ENCODE data around the gene AARS1.
"Not testable (repeated sequence)": the region's sequence is repeated elsewhere in the genome, so short reads cannot be mapped to it uniquely, and the experiment has no call there.

Gene AARS1

DNA sequence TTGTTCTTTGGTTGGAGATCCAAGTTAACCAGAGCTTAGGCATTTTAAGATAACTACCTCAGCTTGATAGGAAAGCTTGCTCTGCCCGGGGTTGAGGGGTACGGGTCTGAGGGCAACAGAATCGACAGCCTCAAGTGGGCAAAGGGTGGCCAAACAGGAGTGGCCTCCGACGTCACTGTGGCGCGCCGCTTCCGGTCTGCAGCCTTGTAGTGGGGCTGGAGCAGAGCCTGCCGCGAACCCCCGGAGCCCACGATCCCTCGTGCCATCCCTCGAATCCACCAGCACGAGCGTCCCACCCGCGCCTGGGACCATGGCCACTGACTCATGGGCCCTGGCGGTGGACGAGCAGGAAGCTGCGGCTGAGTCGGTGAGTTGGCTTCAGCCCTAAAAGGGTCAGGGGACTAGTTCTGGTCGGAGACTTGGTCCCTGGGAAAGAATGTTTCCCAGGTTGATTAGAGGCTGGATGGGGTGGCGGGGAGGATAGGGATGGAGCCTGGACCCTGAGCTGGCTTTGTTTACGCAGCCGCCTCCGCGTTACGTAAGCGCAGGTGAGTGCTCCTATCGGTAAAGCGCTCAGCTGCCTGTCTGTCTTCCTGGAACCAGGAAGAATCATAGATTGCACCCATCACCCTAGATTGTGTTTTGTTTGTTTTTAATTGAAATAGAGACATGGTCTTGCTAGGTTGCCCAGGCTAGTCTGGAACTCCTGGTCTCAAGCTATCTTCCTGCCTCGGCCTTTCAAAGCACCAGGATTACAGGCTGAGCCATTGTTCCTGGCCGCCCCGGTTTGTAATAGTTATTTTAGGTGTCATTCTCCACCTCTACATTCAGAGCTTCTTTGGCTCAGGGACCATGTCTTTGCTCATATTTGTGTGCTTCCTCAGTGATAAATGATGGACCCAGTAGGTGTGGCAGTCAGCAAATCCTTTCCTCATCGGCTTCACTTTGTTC lies 10.0 kb upstream of the AARS1 start, which contains the start of gene DDX19B:
DDX19B (plus strand) TSS at position 199 of the 951 bp plus-strand sequence; CDS start at position 311, 112 bp downstream.
- peaks cover 3% of the 10 kb centered on the region for H3K4me1 ChIP-seq (ENCODE audit: insufficient read depth, low read length)
- H3K36me3 ChIP-seq (ENCODE audit: insufficient read depth, low read length) = peaks cover 4% of the 10 kb centered on the region
- peak within 1 kb of the TSS; percentile 67 for H2AFZ ChIP-seq (ENCODE audit: low read depth, low read length)
- H3K9me3 ChIP-seq (ENCODE audit: low read length) = peaks cover 5% of the 10 kb centered on the region
- H3K27me3 ChIP-seq (ENCODE audit: insufficient read depth, low read length) = no peaks in the 10 kb centered on the region
- peak within 1 kb of the TSS; percentile 84 for H3K4me3 ChIP-seq (ENCODE audit: low read length)

GRCh38 chr16:70295634-70296033 lies 6.3 kb upstream of the AARS1 start:
- Histone ChIP-seq H3K36me3 (ENCODE audit: insufficient read depth, low read length) (no peaks in the 10 kb centered on the region), H3K4me1 (ENCODE audit: insufficient read depth, low read length) (peaks cover 3% of the 10 kb centered on the region), H3K9me3 (ENCODE audit: low read length) (no peaks in the 10 kb centered on the region), H2AFZ (ENCODE audit: low read depth, low read length) (no peak overlapping the region), H3K4me3 (ENCODE audit: low read length) (no peak overlapping the region), H3K27me3 (ENCODE audit: insufficient read depth, low read length) (no peaks in the 10 kb centered on the region)

DNA sequence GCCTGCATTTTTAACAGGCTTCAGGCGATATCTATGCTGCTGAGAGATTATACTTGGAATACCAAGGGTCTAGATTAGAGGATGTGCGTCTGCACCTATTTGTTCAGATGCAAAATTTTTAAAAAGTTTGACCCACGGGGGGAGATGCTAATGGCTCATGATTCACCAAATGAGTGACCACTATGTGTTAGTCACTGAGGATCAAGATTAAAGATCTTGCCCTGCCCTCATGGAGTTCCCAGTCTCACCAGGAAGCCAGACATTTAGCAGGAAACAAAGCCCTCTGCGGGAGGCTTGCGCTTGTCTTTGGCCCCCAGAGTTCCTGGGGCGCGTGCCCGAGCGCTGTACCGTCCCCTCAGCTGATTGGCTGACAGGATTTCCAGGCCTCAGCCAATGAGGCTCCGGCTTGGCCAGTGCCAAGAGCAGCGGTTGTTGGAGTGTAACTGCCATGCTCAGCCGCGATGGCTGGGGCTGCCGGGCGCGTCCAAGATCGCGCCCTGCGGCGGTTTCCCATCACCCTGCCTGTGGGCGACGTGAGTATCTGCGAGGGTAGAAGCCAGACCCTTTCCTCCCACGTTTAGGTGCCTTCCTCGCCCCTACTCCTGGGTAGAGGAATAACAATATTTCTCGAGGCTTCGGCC lies 5.2 kb upstream of the AARS1 start:
- H2AFZ ChIP-seq (ENCODE audit: low read depth, low read length) = no peak overlapping the region
- peaks cover 7% of the 10 kb centered on the region for H3K4me1 ChIP-seq (ENCODE audit: insufficient read depth, low read length)
- H3K9me3 ChIP-seq (ENCODE audit: low read length) = no peaks in the 10 kb centered on the region
- H3K4me3 ChIP-seq (ENCODE audit: low read length) = no peak overlapping the region
- no peaks in the 10 kb centered on the region for H3K36me3 ChIP-seq (ENCODE audit: insufficient read depth, low read length)
- H3K27me3 ChIP-seq (ENCODE audit: insufficient read depth, low read length) = no peaks in the 10 kb centered on the region

- not testable (repeated sequence) for H3K4me1 ChIP-seq (ENCODE audit: insufficient read depth, low read length); H3K36me3 ChIP-seq (ENCODE audit: insufficient read depth, low read length); H3K4me3 ChIP-seq (ENCODE audit: low read length); H3K27me3 ChIP-seq (ENCODE audit: insufficient read depth, low read length); H2AFZ ChIP-seq (ENCODE audit: low read depth, low read length); H3K9me3 ChIP-seq (ENCODE audit: low read length)
These were observed 2.8 kb upstream of the AARS1 start for GRCh38 chr16:70292148-70292547.

GRCh38 chr16:70290949-70291519 lies 1.7 kb upstream of the AARS1 start:
- Histone ChIP-seq H3K27me3 (ENCODE audit: insufficient read depth, low read length) (no peaks in the 10 kb centered on the region), H3K4me3 (ENCODE audit: low read length) (no peak overlapping the region), H3K36me3 (ENCODE audit: insufficient read depth, low read length) (no peaks in the 10 kb centered on the region)

DNA sequence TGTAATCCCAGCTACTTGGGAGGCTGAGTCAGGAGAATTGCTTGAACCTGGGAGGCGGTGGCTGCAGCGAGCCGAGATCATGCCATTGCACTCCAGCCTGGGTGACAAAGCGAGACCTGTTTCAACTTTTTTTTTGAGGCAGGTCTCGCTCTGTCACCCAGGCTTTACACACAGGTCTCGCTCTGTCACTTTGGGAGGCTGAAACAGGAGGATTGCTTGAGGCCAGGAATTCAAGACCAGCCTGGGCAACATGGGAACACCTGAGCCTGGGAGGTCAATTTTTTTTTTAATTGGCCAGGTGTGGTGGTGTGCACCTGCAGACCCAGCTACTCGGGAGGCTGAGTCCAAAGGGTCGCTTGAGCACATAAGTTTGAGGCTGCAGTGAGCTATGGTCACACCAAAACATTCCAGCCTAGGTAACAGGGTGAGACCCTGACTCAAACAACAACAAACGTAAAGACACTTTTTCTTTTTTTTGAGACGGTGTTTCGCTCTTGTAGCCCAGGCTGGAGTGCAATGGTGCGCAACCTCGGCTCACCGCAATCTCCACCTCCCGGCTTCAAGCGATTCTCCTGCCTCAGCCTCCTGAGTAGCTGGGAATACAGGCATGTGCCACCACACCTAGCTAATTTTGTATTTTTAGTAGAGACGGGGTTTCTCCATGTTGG lies 1.9 kb downstream of the AARS1 start:
- H3K27me3 ChIP-seq (ENCODE audit: insufficient read depth, low read length); H2AFZ ChIP-seq (ENCODE audit: low read depth, low read length); H3K9me3 ChIP-seq (ENCODE audit: low read length); H3K4me1 ChIP-seq (ENCODE audit: insufficient read depth, low read length): not testable (repeated sequence)
- Histone ChIP-seq H3K36me3 (ENCODE audit: insufficient read depth, low read length) (peaks cover 24% of the 10 kb centered on the region), H3K4me3 (ENCODE audit: low read length) (peak overlapping the region; percentile 98)

More at GRCh38 chr16:70290949-70291519, 1.7 kb upstream of the AARS1 start:
- Histone ChIP-seq H3K4me1 (ENCODE audit: insufficient read depth, low read length) (peaks cover 5% of the 10 kb centered on the region), H3K9me3 (ENCODE audit: low read length) (no peaks in the 10 kb centered on the region), H2AFZ (ENCODE audit: low read depth, low read length) (no peak overlapping the region)

DNA sequence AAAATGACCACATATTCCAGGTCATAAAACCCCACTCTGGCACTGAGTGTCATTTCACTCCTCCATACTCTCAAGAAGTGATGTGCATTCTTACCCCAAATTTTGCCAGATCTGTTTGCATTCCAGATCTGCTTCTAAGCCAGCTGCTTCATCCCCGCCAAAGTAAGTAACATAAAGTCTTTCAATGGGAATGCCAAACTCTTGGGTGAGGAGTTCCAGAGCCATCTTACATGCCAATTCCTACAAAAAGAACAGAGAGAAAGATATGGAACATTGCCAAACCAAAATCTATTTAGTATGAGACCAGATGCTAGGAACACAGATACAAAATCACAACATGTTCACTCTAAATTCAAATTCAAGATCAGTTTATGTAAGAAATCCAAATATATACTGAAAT lies 12.9 kb downstream of the AARS1 start:
- Histone ChIP-seq H3K27me3 (ENCODE audit: insufficient read depth, low read length) (no peaks in the 10 kb centered on the region), H3K4me1 (ENCODE audit: insufficient read depth, low read length) (no peaks in the 10 kb centered on the region), H3K4me3 (ENCODE audit: low read length) (no peak overlapping the region), H2AFZ (ENCODE audit: low read depth, low read length) (no peak overlapping the region), H3K9me3 (ENCODE audit: low read length) (no peaks in the 10 kb centered on the region), H3K36me3 (ENCODE audit: insufficient read depth, low read length) (peaks cover 66% of the 10 kb centered on the region)

- Histone ChIP-seq H3K27me3 (ENCODE audit: insufficient read depth, low read length) (no peaks in the 10 kb centered on the region), H3K36me3 (ENCODE audit: insufficient read depth, low read length) (peaks cover 67% of the 10 kb centered on the region), H3K4me1 (ENCODE audit: insufficient read depth, low read length) (no peaks in the 10 kb centered on the region), H2AFZ (ENCODE audit: low read depth, low read length) (no peak overlapping the region), H3K4me3 (ENCODE audit: low read length) (no peak overlapping the region), H3K9me3 (ENCODE audit: low read length) (no peaks in the 10 kb centered on the region)
These were observed 17.6 kb downstream of the AARS1 start for GRCh38 chr16:70271696-70272095.

- H2AFZ ChIP-seq (ENCODE audit: low read depth, low read length) = no peak overlapping the region
- H3K4me3 ChIP-seq (ENCODE audit: low read length) = no peak overlapping the region
- H3K27me3 ChIP-seq (ENCODE audit: insufficient read depth, low read length) = no peaks in the 10 kb centered on the region
- no peaks in the 10 kb centered on the region for H3K4me1 ChIP-seq (ENCODE audit: insufficient read depth, low read length)
- H3K9me3 ChIP-seq (ENCODE audit: low read length) = no peaks in the 10 kb centered on the region
- H3K36me3 ChIP-seq (ENCODE audit: insufficient read depth, low read length) = peaks cover 71% of the 10 kb centered on the region
These were observed 19.1 kb downstream of the AARS1 start for GRCh38 chr16:70270176-70270575.

- Histone ChIP-seq H3K4me1 (ENCODE audit: insufficient read depth, low read length) (no peaks in the 10 kb centered on the region), H3K27me3 (ENCODE audit: insufficient read depth, low read length) (no peaks in the 10 kb centered on the region), H3K9me3 (ENCODE audit: low read length) (no peaks in the 10 kb centered on the region), H2AFZ (ENCODE audit: low read depth, low read length) (no peak overlapping the region), H3K4me3 (ENCODE audit: low read length) (no peak overlapping the region), H3K36me3 (ENCODE audit: insufficient read depth, low read length) (peaks cover 74% of the 10 kb centered on the region)
These were observed 19.8 kb downstream of the AARS1 start for GRCh38 chr16:70269471-70269870.

DNA sequence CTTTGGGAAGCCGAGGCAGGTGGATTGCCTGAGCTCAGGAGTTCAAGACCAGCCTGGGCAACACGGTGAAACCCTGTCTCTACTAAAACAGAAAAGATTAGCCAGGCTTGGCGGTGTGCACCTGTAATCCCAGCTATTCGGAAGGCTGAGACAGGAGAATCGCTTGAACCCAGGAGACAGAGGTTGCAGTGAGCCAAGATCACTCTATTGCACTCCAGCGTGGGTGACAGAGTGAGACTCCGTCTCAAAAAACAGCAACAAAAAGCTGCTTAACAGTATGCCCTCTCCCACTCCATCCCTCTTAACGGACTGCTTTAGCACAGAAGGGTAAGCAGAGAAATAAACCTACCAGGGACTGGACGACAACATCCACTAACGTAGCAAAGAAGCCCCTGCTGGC lies 21.4 kb downstream of the AARS1 start:
- not testable (repeated sequence) for H3K9me3 ChIP-seq (ENCODE audit: low read length); H2AFZ ChIP-seq (ENCODE audit: low read depth, low read length); H3K27me3 ChIP-seq (ENCODE audit: insufficient read depth, low read length); H3K4me1 ChIP-seq (ENCODE audit: insufficient read depth, low read length); H3K4me3 ChIP-seq (ENCODE audit: low read length)
- peaks cover 83% of the 10 kb centered on the region for H3K36me3 ChIP-seq (ENCODE audit: insufficient read depth, low read length)

- peaks cover 84% of the 10 kb centered on the region for H3K36me3 ChIP-seq (ENCODE audit: insufficient read depth, low read length)
- no peak overlapping the region for H2AFZ ChIP-seq (ENCODE audit: low read depth, low read length)
- H3K4me3 ChIP-seq (ENCODE audit: low read length) = no peak overlapping the region
- no peaks in the 10 kb centered on the region for H3K27me3 ChIP-seq (ENCODE audit: insufficient read depth, low read length)
- no peaks in the 10 kb centered on the region for H3K9me3 ChIP-seq (ENCODE audit: low read length)
- no peaks in the 10 kb centered on the region for H3K4me1 ChIP-seq (ENCODE audit: insufficient read depth, low read length)
These were observed 21.8 kb downstream of the AARS1 start for GRCh38 chr16:70267516-70267915.

GRCh38 chr16:70259903-70260302 lies 29.4 kb downstream of the AARS1 start:
- H3K27me3 ChIP-seq (ENCODE audit: insufficient read depth, low read length); H2AFZ ChIP-seq (ENCODE audit: low read depth, low read length); H3K4me3 ChIP-seq (ENCODE audit: low read length); H3K9me3 ChIP-seq (ENCODE audit: low read length); H3K4me1 ChIP-seq (ENCODE audit: insufficient read depth, low read length): not testable (repeated sequence)
- peaks cover 83% of the 10 kb centered on the region for H3K36me3 ChIP-seq (ENCODE audit: insufficient read depth, low read length)

Measured in neuron (in vitro differentiated cells).